ENCODE results near the gene COL19A1. TPM values are rescaled to one million over a fixed set of nuclear protein-coding genes. Genes with fewer than 3 reads are reported as not detected.

The COL19A1 gene
- total RNA-seq, 2 experiments from 2014 or later, result 0.03 TPM; not detected in 1

DNA sequence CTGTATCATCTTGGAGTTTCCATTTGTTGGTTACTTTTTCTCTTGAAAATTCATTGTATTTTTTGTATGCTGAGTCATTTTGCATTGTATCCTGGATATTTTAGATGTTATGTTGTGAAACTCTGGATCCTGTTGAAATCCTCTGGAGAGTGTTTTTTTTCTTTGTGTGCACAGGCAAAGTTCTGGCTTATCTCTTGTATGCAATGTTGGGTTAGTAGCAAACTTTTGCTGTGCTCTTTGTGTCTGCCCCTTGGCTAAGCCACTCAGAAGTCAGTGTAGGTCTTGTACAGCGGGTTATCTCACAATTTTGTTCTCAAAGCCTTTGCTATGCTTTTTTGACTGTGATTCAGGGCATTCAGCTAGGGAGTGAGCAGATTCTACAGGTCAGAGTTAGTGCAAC lies 40.5 kb upstream of the COL19A1 start:
- H2AFZ ChIP-seq (ENCODE audit: low read length), result no peak overlapping the region
- BruUV-seq (replicated peaks), result no TSS peak
- CTCF ChIA-PET (ENCODE audit: unreplicated experiment), result no interaction called here

DNA sequence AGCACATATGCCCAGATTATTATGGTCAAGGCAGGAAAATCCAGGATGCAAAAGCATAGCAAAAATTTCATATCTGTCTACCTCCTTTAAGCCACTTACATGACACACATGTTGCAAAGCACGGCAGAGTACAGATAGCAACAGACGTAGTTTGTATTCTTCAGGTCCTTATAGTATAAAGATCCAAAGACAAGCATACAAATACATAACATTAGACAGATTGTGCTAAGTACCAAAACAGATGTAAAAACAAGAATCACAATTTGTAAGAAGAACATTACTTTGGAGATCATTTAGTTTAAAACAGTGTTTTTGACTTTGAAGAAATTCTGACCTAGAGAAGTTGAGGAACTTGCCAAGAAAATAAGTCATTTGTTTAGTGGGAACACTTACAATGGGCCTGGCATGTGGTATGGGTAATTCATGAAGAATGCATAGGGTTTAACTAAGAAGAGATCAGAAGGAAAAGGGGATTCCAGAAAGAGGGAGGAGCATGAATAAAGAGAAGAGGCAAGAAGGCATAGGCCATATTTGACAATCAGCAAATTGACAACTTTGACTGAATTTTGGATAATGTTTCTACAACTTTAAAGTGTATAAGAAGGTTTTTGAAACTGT lies 39.0 kb upstream of the COL19A1 start:
- no peak for TF ChIP-seq EZH2phosphoT487 (IDR thresholded peaks at IDR 0.05; ENCODE audit: borderline replicate concordance, low read depth, low read length)
- TF ChIP-seq, protein P1, sequence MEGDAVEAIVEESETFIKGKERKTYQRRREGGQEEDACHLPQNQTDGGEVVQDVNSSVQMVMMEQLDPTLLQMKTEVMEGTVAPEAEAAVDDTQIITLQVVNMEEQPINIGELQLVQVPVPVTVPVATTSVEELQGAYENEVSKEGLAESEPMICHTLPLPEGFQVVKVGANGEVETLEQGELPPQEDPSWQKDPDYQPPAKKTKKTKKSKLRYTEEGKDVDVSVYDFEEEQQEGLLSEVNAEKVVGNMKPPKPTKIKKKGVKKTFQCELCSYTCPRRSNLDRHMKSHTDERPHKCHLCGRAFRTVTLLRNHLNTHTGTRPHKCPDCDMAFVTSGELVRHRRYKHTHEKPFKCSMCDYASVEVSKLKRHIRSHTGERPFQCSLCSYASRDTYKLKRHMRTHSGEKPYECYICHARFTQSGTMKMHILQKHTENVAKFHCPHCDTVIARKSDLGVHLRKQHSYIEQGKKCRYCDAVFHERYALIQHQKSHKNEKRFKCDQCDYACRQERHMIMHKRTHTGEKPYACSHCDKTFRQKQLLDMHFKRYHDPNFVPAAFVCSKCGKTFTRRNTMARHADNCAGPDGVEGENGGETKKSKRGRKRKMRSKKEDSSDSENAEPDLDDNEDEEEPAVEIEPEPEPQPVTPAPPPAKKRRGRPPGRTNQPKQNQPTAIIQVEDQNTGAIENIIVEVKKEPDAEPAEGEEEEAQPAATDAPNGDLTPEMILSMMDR (conservative IDR thresholded peaks at IDR 0.05; ENCODE audit: low read length), result no peak
- no peak for DNase-seq (ENCODE audit: low spot score)
- POLR2A ChIA-PET, result no interaction called here
- Histone ChIP-seq H2AFZ (ENCODE audit: low read length) (no peak overlapping the region), H3K27ac (ENCODE audit: low read depth, low read length, poor library complexity, severe bottlenecking) (no peak overlapping the region), H3K4me2 (ENCODE audit: low read length) (no peak overlapping the region), H3K4me1 (ENCODE audit: insufficient read depth, low read length, poor library complexity, severe bottlenecking) (no peaks in the 10 kb centered on the region), H3K36me3 (ENCODE audit: insufficient read depth, low read length) (no peaks in the 10 kb centered on the region), H3K79me2 (ENCODE audit: insufficient read depth, low read depth, low read length) (no peaks in the 10 kb centered on the region), H4K20me1 (ENCODE audit: insufficient read depth, low read length) (no peaks in the 10 kb centered on the region), H3K9me3 (ENCODE audit: low read length) (no peaks in the 10 kb centered on the region), H3K9me2 (ENCODE audit: insufficient read depth, low read length) (no peaks in the 10 kb centered on the region), H3K4me3 (ENCODE audit: low read depth, low read length, poor library complexity, severe bottlenecking) (no peak overlapping the region)
- BruUV-seq (replicated peaks), result no TSS peak
- CTCF ChIA-PET (ENCODE audit: unreplicated experiment), result no interaction called here
- intact Hi-C loops (cut with micrococcal nuclease; ENCODE audit: unreplicated experiment), result no loop called here

More for the DNA sequence above, 40.5 kb upstream of the COL19A1 start:
- no peaks in the 10 kb centered on the region for H3K9me3 ChIP-seq (ENCODE audit: low read length)
- no peak overlapping the region for H3K27ac ChIP-seq (ENCODE audit: low read depth, low read length, poor library complexity, severe bottlenecking)
- no peaks in the 10 kb centered on the region for H3K4me1 ChIP-seq (ENCODE audit: insufficient read depth, low read length, poor library complexity, severe bottlenecking)
- no peak overlapping the region for H3K4me2 ChIP-seq (ENCODE audit: low read length)
- DNase-seq (ENCODE audit: low spot score), result no peak
- intact Hi-C loops (cut with micrococcal nuclease; ENCODE audit: unreplicated experiment), result no loop called here
- no peaks in the 10 kb centered on the region for H3K79me2 ChIP-seq (ENCODE audit: insufficient read depth, low read depth, low read length)
- no peaks in the 10 kb centered on the region for H3K9me2 ChIP-seq (ENCODE audit: insufficient read depth, low read length)
- POLR2A ChIA-PET, result interaction anchor here (0.5 kb wide), 1 partner anchor 46 kb away, joined by 3 read pairs; no protein-coding TSS in a partner anchor
- H3K36me3 ChIP-seq (ENCODE audit: insufficient read depth, low read length), result no peaks in the 10 kb centered on the region
- no peak overlapping the region for H3K4me3 ChIP-seq (ENCODE audit: low read depth, low read length, poor library complexity, severe bottlenecking)
- H4K20me1 ChIP-seq (ENCODE audit: insufficient read depth, low read length), result no peaks in the 10 kb centered on the region
- TF ChIP-seq, protein P1 (conservative IDR thresholded peaks at IDR 0.05; ENCODE audit: low read length), result no peak
- no peak for TF ChIP-seq EZH2phosphoT487 (IDR thresholded peaks at IDR 0.05; ENCODE audit: borderline replicate concordance, low read depth, low read length)

DNA sequence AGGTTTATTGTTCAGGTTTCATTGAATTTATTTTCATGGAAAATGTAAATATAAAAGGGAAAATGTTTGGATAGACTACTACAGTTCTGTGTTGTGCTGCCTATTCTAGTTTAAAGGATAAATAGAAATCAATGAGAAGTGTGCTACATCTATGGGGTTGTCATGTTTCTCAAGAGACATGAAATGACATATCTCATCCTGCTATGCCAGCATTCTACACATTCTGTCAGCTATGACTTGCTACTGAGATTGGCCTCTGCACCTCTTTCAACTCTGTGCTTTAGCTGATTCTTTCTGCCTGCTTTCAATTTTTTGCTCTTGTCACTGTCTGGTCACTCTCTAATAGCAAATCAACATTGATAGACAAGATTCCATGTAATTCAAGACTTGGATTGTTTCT lies 33.8 kb upstream of the COL19A1 start:
- Histone ChIP-seq H3K4me3 (ENCODE audit: low read depth, low read length, poor library complexity, severe bottlenecking) (no peak overlapping the region), H3K79me2 (ENCODE audit: insufficient read depth, low read depth, low read length) (no peaks in the 10 kb centered on the region), H4K20me1 (ENCODE audit: insufficient read depth, low read length) (no peaks in the 10 kb centered on the region), H3K27ac (ENCODE audit: low read depth, low read length, poor library complexity, severe bottlenecking) (no peak overlapping the region), H3K4me1 (ENCODE audit: insufficient read depth, low read length, poor library complexity, severe bottlenecking) (no peaks in the 10 kb centered on the region), H3K4me2 (ENCODE audit: low read length) (no peak overlapping the region), H3K9me3 (ENCODE audit: low read length) (no peaks in the 10 kb centered on the region), H2AFZ (ENCODE audit: low read length) (no peak overlapping the region), H3K9me2 (ENCODE audit: insufficient read depth, low read length) (no peaks in the 10 kb centered on the region), H3K36me3 (ENCODE audit: insufficient read depth, low read length) (no peaks in the 10 kb centered on the region)
- ChIA-PET POLR2A (no interaction called here), CTCF (ENCODE audit: unreplicated experiment) (no interaction called here)
- TF ChIP-seq EZH2phosphoT487 (IDR thresholded peaks at IDR 0.05; ENCODE audit: borderline replicate concordance, low read depth, low read length), result no peak
- TF ChIP-seq, protein P1 (conservative IDR thresholded peaks at IDR 0.05; ENCODE audit: low read length), result no peak
- DNase-seq (ENCODE audit: low spot score), result no peak
- intact Hi-C loops (cut with micrococcal nuclease; ENCODE audit: unreplicated experiment), result loop anchor here (10.0 kb wide), 1 partner anchor 132 kb away; no protein-coding TSS in a partner anchor
- no TSS peak for BruUV-seq (replicated peaks)
